Fibroblast of mammary gland (primary cell): ENCODE data around the gene AGBL2.

Experiments used
- DNase-seq: peaks from one replicate; pipeline ENCODE4 v3.0.0-alpha.2; 2010; ENCODE audit warnings: low read depth
- H3K4me3 ChIP-seq: 2 replicates; pipeline ENCODE4 v1.5.1; 2011; ENCODE audit warnings: low read depth, mild to moderate bottlenecking, low read length, moderate library complexity; ENCODE audit not compliant: control insufficient read depth
- TF ChIP-seq, protein P1 (sequence below): conservative IDR thresholded peaks from 2 replicates; pipeline ENCODE4 v1.5.1; 2011; ENCODE audit warnings: low read depth, low read length, inconsistent platforms; ENCODE audit not compliant: control insufficient read depth, insufficient read depth

AGBL2 gene

DNA sequence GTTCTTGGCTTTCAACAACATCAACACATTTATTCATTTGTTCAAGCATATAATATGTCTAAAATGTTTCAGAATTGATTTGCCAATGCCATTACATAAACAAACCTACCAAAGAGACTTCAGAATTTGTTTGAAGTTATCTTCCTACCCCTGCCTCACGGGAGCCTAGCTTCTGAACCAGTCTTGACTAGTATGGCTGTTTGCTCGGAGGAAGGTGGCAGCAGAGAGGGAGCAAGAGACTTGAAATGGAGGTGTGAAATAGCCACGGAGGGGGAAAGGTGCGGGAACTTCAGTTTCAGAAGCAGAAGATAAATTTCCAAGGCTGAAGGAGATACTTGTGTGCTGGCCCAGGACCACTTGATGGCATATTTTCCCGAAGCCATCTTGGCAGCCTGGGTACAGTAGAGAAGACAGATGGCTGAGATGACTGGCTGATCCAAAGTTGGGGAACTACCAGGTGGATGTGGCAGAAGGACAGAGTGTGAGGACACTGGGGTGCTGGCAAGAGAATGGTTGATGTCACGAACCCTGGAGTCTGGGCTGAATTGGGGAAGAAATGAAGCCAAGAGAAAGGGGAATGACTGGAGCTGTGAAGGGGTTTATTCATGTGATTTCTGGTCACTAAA is 58.8 kb downstream of the AGBL2 start:
- TF ChIP-seq, protein P1, sequence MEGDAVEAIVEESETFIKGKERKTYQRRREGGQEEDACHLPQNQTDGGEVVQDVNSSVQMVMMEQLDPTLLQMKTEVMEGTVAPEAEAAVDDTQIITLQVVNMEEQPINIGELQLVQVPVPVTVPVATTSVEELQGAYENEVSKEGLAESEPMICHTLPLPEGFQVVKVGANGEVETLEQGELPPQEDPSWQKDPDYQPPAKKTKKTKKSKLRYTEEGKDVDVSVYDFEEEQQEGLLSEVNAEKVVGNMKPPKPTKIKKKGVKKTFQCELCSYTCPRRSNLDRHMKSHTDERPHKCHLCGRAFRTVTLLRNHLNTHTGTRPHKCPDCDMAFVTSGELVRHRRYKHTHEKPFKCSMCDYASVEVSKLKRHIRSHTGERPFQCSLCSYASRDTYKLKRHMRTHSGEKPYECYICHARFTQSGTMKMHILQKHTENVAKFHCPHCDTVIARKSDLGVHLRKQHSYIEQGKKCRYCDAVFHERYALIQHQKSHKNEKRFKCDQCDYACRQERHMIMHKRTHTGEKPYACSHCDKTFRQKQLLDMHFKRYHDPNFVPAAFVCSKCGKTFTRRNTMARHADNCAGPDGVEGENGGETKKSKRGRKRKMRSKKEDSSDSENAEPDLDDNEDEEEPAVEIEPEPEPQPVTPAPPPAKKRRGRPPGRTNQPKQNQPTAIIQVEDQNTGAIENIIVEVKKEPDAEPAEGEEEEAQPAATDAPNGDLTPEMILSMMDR: no peak
- H3K4me3 ChIP-seq: no peak overlapping the region
- no peak for DNase-seq

DNA sequence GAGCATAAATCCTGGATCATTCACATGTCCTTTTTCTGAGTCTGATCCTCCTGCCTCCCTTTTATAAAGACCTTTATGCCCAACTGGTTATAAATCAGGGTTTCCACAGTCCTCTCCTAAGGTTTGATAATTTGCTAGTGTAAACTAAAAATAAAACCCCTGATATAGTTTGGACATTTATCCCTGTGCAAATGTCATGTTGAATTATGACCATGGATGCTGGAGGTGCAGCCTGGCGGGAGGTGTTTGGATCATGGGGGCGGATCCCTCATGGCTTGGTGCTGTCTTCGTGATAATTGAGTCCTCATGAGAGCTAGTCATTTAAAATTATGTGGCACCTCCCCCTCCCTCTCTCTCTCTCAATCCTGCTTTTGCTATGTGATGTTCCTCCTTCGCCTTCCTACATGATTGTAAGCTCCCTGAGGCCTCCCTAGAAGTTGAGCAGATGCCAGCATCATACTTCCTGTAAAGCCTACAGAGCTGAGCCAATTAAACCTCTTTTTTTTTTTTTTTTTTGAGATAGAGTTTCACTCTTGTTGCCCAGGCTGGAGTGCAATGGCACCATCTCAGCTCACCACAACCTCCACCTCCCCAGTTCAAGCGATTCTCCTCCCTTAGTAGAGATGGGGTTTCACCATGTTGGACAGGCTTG is 63.2 kb downstream of the AGBL2 start:
- TF ChIP-seq, protein P1: no peak
- no peak overlapping the region for H3K4me3 ChIP-seq
- no peak for DNase-seq

DNA sequence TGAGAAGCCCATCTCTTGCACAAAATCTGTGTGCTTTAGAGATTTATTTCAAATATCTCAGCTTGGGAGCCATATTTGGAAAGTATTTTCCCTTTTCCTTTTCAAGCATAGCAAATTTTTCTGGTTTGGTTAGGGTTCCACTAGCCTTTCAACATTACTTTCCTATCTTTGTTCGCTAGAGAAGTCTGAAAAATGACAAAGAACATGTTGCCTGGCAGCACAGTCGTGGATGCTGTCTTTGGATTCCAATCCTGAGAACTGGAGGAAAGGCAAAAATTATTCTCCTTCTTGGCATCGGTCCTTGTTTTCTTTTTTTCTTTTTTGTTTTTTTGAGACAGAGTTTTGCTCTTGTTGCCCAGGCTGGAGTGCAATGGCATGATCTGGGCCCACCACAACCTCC is 65.9 kb downstream of the AGBL2 start:
- no peak overlapping the region for H3K4me3 ChIP-seq
- TF ChIP-seq, protein P1: no peak
- no peak for DNase-seq

DNA sequence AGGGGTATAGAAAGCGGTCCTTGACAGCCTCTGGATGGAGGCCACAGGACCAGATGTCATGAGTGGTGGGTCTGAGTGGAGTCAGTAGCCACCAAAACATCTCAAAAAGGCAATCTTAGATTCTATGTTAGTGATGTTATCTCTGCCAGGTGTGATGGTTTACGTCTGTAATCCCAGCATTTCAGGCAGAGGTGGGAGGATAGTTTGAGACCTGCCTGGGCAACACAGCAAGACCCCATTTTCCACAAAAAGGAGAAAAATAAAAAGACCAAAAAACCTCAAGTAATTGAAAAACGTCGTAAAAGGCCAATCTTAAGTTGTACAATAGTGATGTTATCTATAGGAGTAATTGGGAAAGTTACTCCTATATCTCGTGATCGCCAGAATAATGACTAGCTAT is 69.2 kb downstream of the AGBL2 start:
- DNase-seq: no peak
- TF ChIP-seq, protein P1: no peak
- H3K4me3 ChIP-seq: no peak overlapping the region

DNA sequence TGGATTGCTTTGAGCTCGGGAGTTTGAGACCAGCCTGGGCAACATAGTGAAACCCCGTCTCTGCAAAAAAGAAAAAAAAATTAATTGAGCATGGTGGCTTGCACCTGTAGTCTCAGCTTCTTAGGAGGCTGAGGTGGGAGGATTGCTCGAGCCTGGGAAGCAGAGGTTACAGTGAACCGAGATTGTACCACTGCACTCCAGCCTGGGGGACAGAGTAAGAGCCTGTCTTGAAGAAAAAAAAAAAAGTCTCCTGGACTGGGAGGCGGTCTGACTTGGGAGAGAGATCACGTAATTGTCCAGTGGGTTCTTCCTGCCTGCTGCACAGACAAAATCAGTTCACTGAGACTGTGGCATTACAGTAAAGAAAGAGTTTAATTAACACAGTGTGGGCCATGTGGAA is 69.7 kb downstream of the AGBL2 start:
- TF ChIP-seq, protein P1: no peak
- DNase-seq: no peak
- H3K4me3 ChIP-seq: no peak overlapping the region

DNA sequence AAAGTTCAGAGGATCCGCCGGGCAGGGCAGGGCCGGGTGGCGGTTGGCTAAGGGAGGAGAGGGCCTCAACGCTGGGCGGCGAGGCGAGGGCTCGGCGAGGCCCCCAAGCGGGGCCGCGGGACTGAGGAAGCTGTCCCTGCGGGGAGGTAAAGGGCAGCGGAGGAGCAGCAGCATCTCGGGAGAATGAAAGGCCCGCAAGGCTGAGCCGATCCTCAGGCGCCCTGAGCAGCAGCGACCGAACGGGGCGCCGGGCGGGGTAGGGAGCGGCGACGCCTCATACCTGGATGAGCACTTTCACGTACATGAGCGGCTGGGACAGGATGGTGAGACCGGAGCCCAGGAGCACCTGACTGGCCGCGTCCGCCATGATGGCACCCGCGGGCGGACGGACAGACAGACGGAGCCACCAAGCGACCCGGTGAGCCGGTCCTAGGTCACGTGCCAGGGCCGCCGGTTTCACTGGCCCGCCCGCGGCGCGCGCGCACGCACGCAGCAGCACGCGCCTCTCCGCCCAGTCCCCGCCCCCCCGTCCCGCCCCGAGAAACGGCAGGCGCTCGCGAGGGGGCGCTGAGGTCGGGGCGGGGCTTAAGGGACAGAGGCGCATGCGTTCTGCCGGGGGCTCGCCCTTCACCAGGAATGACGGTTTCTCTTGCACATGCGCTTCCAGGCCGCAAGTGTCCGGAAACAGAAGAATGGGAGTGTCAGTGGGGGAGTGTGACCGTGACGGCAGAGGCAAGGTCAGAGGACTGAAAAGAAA is 72.9 kb downstream of the AGBL2 start, which contains the start of gene MTCH2:
Gene MTCH2, minus strand, starts transcription at position 461 of the 757 bp plus-strand sequence. Its CDS starts 94 bp downstream, at position 367.
- TF ChIP-seq, protein P1: no peak
- peak within 1 kb of the TSS; percentile 85 for H3K4me3 ChIP-seq
- DNase-seq: peak; percentile 96
